DOHH2 (cell line): ENCODE results near the gene MXD3.

Experiments used
- EZH2phosphoT487 ChIP-seq: fragments of 200-600 bp; sonication (generic); IDR thresholded peaks from 2 replicates; pipeline ENCODE4 v1.6.1; 2017; ENCODE audit warnings: borderline replicate concordance, mild to moderate bottlenecking, antibody characterized with exemption, low read length, moderate library complexity, mixed read lengths
- TF ChIP-seq, protein P1 (sequence below): fragments of 200-600 bp; sonication (generic); IDR thresholded peaks from one replicate; pipeline ENCODE4 v1.5.1; 2014; ENCODE audit warnings: antibody characterized with exemption, mild to moderate bottlenecking, low read depth, low read length; ENCODE audit not compliant: poor library complexity, severe bottlenecking

GRCh38 chr5:177313561-177314259 is 2.0 kb upstream of the MXD3 start:
- TF ChIP-seq, protein P1, sequence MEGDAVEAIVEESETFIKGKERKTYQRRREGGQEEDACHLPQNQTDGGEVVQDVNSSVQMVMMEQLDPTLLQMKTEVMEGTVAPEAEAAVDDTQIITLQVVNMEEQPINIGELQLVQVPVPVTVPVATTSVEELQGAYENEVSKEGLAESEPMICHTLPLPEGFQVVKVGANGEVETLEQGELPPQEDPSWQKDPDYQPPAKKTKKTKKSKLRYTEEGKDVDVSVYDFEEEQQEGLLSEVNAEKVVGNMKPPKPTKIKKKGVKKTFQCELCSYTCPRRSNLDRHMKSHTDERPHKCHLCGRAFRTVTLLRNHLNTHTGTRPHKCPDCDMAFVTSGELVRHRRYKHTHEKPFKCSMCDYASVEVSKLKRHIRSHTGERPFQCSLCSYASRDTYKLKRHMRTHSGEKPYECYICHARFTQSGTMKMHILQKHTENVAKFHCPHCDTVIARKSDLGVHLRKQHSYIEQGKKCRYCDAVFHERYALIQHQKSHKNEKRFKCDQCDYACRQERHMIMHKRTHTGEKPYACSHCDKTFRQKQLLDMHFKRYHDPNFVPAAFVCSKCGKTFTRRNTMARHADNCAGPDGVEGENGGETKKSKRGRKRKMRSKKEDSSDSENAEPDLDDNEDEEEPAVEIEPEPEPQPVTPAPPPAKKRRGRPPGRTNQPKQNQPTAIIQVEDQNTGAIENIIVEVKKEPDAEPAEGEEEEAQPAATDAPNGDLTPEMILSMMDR: no peak
- no peak for TF ChIP-seq EZH2phosphoT487
